ENCODE results near the gene LETMD1.

LETMD1 gene

GRCh38 chr12:51082561-51083125 lies 34.5 kb downstream of the LETMD1 start (continued):
- TF ChIP-seq ZNF560 (tag by site-specific recombination; IDR thresholded peaks at IDR 0.05; ENCODE audit: borderline replicate concordance), result no peak
- TF ChIP-seq ZNF37A (tag by site-specific recombination; IDR thresholded peaks at IDR 0.05), result no peak
- TF ChIP-seq ZNF416 (tag by site-specific recombination; IDR thresholded peaks at IDR 0.05), result no peak
- TF ChIP-seq BCL11B (tag by site-specific recombination; IDR thresholded peaks at IDR 0.05; ENCODE audit: low read depth), result no peak
- TF ChIP-seq, protein P1, sequence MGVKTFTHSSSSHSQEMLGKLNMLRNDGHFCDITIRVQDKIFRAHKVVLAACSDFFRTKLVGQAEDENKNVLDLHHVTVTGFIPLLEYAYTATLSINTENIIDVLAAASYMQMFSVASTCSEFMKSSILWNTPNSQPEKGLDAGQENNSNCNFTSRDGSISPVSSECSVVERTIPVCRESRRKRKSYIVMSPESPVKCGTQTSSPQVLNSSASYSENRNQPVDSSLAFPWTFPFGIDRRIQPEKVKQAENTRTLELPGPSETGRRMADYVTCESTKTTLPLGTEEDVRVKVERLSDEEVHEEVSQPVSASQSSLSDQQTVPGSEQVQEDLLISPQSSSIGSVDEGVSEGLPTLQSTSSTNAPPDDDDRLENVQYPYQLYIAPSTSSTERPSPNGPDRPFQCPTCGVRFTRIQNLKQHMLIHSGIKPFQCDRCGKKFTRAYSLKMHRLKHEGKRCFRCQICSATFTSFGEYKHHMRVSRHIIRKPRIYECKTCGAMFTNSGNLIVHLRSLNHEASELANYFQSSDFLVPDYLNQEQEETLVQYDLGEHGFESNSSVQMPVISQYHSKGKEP (tag by site-specific recombination; IDR thresholded peaks at IDR 0.05), result no peak
- TF ChIP-seq ZNF394 (tag by site-specific recombination; IDR thresholded peaks at IDR 0.05; ENCODE audit: borderline replicate concordance), result peak; percentile 25; the same call in 1 of the 2 replicates
- TF ChIP-seq ZBTB26 (tag by site-specific recombination; optimal IDR thresholded peaks at IDR 0.05), result no peak
- TF ChIP-seq BCL6B (tag by site-specific recombination; IDR thresholded peaks at IDR 0.05), result no peak
- no peak for TF ChIP-seq ZSCAN4 (tag by site-specific recombination; IDR thresholded peaks at IDR 0.05)
- TF ChIP-seq ZNF449 (tag by site-specific recombination; IDR thresholded peaks at IDR 0.05), result no peak
- TF ChIP-seq ZSCAN23 (tag by site-specific recombination; IDR thresholded peaks at IDR 0.05), result no peak
- peak; percentile 16; the same call in 1 of the 2 replicates for TF ChIP-seq ZNF639 (tag by site-specific recombination; IDR thresholded peaks at IDR 0.05)
- no peak for TF ChIP-seq ZNF768 (tag by site-specific recombination; IDR thresholded peaks at IDR 0.05)
- no peak for TF ChIP-seq ZNF112 (tag by site-specific recombination; IDR thresholded peaks at IDR 0.05)
- TF ChIP-seq KLF17 (tag by site-specific recombination; IDR thresholded peaks at IDR 0.05), result no peak
- TF ChIP-seq ZNF692 (tag by site-specific recombination; IDR thresholded peaks at IDR 0.05), result no peak
- no peak for TF ChIP-seq ZNF114 (tag by site-specific recombination; IDR thresholded peaks at IDR 0.05)
- no peak for TF ChIP-seq ZNF174 (tag by site-specific recombination; IDR thresholded peaks at IDR 0.05)
- no peak for TF ChIP-seq ZNF155 (tag by site-specific recombination; IDR thresholded peaks at IDR 0.05)
- TF ChIP-seq ZFP37 (tag by site-specific recombination; IDR thresholded peaks at IDR 0.05), result no peak
- TF ChIP-seq ZNF48 (tag by site-specific recombination; IDR thresholded peaks at IDR 0.05), result no peak
- TF ChIP-seq HOXA7 (CRISPR knock-in tag; IDR thresholded peaks at IDR 0.05; ENCODE audit: borderline replicate concordance), result no peak
- TF ChIP-seq SP7 (tag by site-specific recombination; IDR thresholded peaks at IDR 0.05), result peak; percentile 47; the same call in 1 of the 2 replicates
- TF ChIP-seq ZBTB6 (tag by site-specific recombination; IDR thresholded peaks at IDR 0.05), result no peak
- no peak for TF ChIP-seq ZNF596 (tag by site-specific recombination; IDR thresholded peaks at IDR 0.05)
- TF ChIP-seq ZNF248 (tag by site-specific recombination; IDR thresholded peaks at IDR 0.05), result no peak
- peak; percentile 18; the same call in 1 of the 2 replicates for TF ChIP-seq SP2 (tag by site-specific recombination; IDR thresholded peaks at IDR 0.05)
- TF ChIP-seq YY1 (tag by site-specific recombination; IDR thresholded peaks at IDR 0.05), result no peak; the same call in 1 of the 2 replicates

All from HEK293 (cell line).